BE2C (cell line): Measurements from ENCODE around the gene GIT1. TPM values are rescaled to one million over a fixed set of nuclear protein-coding genes. Genes with fewer than 3 reads are reported as not detected.
A peak's percentile ranks its signal among the peaks of the same experiment; 100 is the strongest.

Experiments
- DNase-seq: peaks from one replicate; pipeline ENCODE4 v3.0.0-alpha.2; 2020
- H3K27me3 ChIP-seq: fragments of 250-450 bp; sonication (Bioruptor Pico); 2 replicates; pipeline ENCODE4 v1.5.1; 2020; ENCODE audit warnings: mild to moderate bottlenecking
- H3K36me3 ChIP-seq: fragments of 250-450 bp; sonication (Bioruptor Pico); 2 replicates; pipeline ENCODE4 v1.5.1; 2020; ENCODE audit warnings: mild to moderate bottlenecking
- H3K4me1 ChIP-seq: fragments of 250-450 bp; sonication (Bioruptor Pico); 2 replicates; pipeline ENCODE4 v1.5.1; 2020
- H3K4me3 ChIP-seq: 2 replicates; pipeline ENCODE4 v1.5.1; 2011; ENCODE audit warnings: low read depth, low read length
- H3K9me3 ChIP-seq: fragments of 250-450 bp; sonication (Bioruptor Pico); 2 replicates; pipeline ENCODE4 v1.5.1; 2020
- CTCF ChIP-seq: IDR thresholded peaks from 2 replicates; pipeline ENCODE4 v1.5.1; 2012; ENCODE audit warnings: mild to moderate bottlenecking, low read depth, low read length
- polyA plus RNA-seq: library from polyadenylated mRNA; unstranded; fragments of >200 nt; gene quantifications from one replicate; pipeline ENCODE4 v1.2.1, GENCODE V29; 2012; ENCODE audit warnings: low read depth, missing spikeins; ENCODE audit not compliant: insufficient read length, insufficient read depth

Gene GIT1
- 48.9 TPM for polyA plus RNA-seq

DNA sequence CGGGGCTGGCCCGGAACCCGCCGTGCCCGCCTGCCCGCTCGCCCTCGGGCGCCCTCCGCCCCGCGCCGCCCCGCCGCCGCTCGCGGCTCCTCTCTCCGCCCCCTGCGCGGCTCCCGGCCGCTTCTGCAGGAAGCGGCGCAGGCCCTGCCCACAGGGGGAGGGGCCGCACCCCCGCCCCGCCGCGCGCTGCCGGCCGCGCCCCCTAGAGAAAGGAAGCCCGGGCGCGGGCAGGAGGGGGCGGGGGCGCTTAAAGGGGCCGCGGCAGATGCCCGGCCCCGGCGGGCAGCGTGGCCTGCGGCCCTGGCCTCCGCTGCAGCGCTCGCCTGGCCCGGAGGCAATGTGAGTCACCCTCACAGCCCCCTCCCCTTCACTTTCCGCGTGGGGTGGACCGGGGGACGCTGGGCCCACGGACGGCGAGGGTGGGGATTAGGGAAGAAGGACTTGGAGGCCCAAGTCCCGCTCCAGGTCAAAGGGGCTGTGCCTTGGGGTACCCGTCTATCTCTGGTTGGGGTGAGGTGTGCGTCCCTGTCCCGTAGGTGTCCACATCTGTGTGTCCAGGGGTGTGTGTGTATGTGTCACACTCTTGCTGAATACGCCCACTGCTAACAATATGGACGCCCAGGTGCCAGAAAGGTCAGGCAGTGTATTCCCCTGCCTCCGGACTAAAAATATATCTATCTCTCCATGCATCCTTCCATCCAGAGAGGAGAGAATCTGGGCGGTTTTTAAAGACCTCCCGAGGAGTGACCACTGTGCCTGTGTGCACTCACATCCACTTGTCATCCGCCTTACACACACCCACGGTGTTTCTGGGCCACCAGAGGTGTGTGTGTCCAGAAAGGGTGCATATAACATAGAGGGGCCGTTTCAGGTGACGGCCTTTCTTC lies at the start of gene GIT1:
GIT1 (minus strand) TSS at position 125 of the 887 bp plus-strand sequence. CDS start 270 bp downstream, outside the sequence.
- no peak for TF ChIP-seq CTCF
- Histone ChIP-seq H3K36me3 (no peaks in the 10 kb centered on the region), H3K4me3 (peak within 1 kb of the TSS; percentile 66), H3K4me1 (peaks cover 14% of the 10 kb centered on the region), H3K27me3 (no peaks in the 10 kb centered on the region), H3K9me3 (no peaks in the 10 kb centered on the region)
- peak; percentile 80 for DNase-seq

DNA sequence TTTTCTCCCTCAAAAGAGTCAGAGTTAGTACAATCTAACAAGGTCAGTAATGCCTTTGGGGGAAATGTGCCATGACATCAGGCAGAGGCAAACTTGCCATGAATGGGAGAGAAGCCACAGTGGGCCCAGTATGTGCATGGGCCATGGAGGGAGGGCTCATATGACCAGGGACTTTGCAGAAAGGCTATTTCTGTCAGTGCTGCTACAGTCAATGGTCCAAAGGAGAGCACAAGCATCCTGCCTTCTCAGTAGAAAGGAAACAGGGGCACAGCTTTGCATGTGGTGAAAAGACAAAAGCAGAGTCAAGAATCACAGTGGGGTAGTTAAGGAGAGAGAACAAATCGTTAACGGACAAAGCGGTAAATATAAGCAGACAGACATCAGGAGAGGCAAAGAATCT lies 44.4 kb upstream of the GIT1 start:
- no peak for DNase-seq
- Histone ChIP-seq H3K9me3 (no peaks in the 10 kb centered on the region), H3K27me3 (no peaks in the 10 kb centered on the region), H3K36me3 (peaks cover 39% of the 10 kb centered on the region), H3K4me1 (no peaks in the 10 kb centered on the region), H3K4me3 (no peak overlapping the region)
- no peak for TF ChIP-seq CTCF

GRCh38 chr17:29630630-29631193 lies 41.3 kb upstream of the GIT1 start:
- no peaks in the 10 kb centered on the region for H3K9me3 ChIP-seq
- H3K36me3 ChIP-seq: peaks cover 32% of the 10 kb centered on the region
- H3K4me1 ChIP-seq: peaks cover 1% of the 10 kb centered on the region; the same call in 1 of the 2 replicates
- no peak for TF ChIP-seq CTCF
- H3K4me3 ChIP-seq: no peak overlapping the region
- H3K27me3 ChIP-seq: no peaks in the 10 kb centered on the region
- DNase-seq: no peak

- H3K9me3 ChIP-seq: no peaks in the 10 kb centered on the region
- H3K4me1 ChIP-seq: peaks cover 10% of the 10 kb centered on the region
- TF ChIP-seq CTCF: no peak
- H3K27me3 ChIP-seq: no peaks in the 10 kb centered on the region
- H3K4me3 ChIP-seq: no peak overlapping the region
- DNase-seq: no peak
- H3K36me3 ChIP-seq: peaks cover 29% of the 10 kb centered on the region
Observed at GRCh38 chr17:29629839-29630238, 40.4 kb upstream of the GIT1 start.

- DNase-seq: no peak
- TF ChIP-seq CTCF: no peak
- peaks cover 11% of the 10 kb centered on the region for H3K4me1 ChIP-seq
- H3K9me3 ChIP-seq: no peaks in the 10 kb centered on the region
- H3K36me3 ChIP-seq: peaks cover 25% of the 10 kb centered on the region
- H3K27me3 ChIP-seq: no peaks in the 10 kb centered on the region
- H3K4me3 ChIP-seq: no peak overlapping the region
Observed at GRCh38 chr17:29628644-29629043, 39.2 kb upstream of the GIT1 start.

- no peak for TF ChIP-seq CTCF
- no peak for DNase-seq
- Histone ChIP-seq H3K9me3 (no peaks in the 10 kb centered on the region), H3K36me3 (peaks cover 25% of the 10 kb centered on the region), H3K4me1 (peaks cover 14% of the 10 kb centered on the region), H3K4me3 (no peak overlapping the region), H3K27me3 (no peaks in the 10 kb centered on the region)
Observed at GRCh38 chr17:29627951-29628350, 38.5 kb upstream of the GIT1 start.
